Esophagus muscularis mucosa (tissue), 4 donors: Measurements from ENCODE around the gene MYO10. TPM values are rescaled to one million over a fixed set of nuclear protein-coding genes. Genes with fewer than 3 reads are reported as not detected.

Source experiments
- DNase-seq: peaks from one replicate; pipeline ENCODE4 v3.0.0-alpha.2; 2017; ENCODE audit errors: extremely low spot score
- H3K27ac ChIP-seq, 4 donors: fragments of 200-600 bp; sonication (generic); replicated peaks in 1 of 4; 1 replicate in 3 of 4; 2 replicates in 1 of 4; pipeline ENCODE4 v1.5.1; 2016 to 2019; ENCODE audit warnings: mild to moderate bottlenecking in 1 of 4
- H3K27me3 ChIP-seq, 4 donors: fragments of 200-600 bp; sonication (generic); one replicate each; pipeline versions ENCODE4 v1.5.1 to v1.6.0; 2016 to 2019
- H3K36me3 ChIP-seq, 4 donors: fragments of 200-600 bp; sonication (generic); one replicate each; pipeline ENCODE4 v1.5.1; 2016 to 2019
- H3K4me1 ChIP-seq, 4 donors: fragments of 200-600 bp; sonication (generic); one replicate each; pipeline ENCODE4 v1.5.1; 2016 to 2019
- H3K4me3 ChIP-seq, 4 donors: fragments of 200-600 bp; sonication (generic); 1 replicate in 2 of 4; 2 replicates in 2 of 4; pipeline ENCODE4 v1.5.1; 2016 to 2019; ENCODE audit warnings: mild to moderate bottlenecking in 4 of 4, moderate library complexity in 1 of 4
- H3K9me3 ChIP-seq, 4 donors: fragments of 200-600 bp; sonication (generic); 1 replicate in 3 of 4; 2 replicates in 1 of 4; pipeline ENCODE4 v1.5.1; 2016 to 2019
- EP300 ChIP-seq: sonication (generic); formaldehyde crosslinking; IDR thresholded peaks from one replicate; pipeline ENCODE4 v1.6.1; 2017; ENCODE audit warnings: antibody characterized with exemption
- POLR2A ChIP-seq: fragments of 450-650 bp; IDR thresholded peaks from one replicate; pipeline ENCODE4 v1.6.1; 2017; ENCODE audit warnings: antibody characterized with exemption, moderate library complexity, mild to moderate bottlenecking, low read depth
- POLR2AphosphoS5 ChIP-seq, 2 donors: sonication (generic); formaldehyde crosslinking; IDR thresholded peaks; one replicate each; pipeline ENCODE4 v1.6.1; 2017; ENCODE audit warnings: antibody characterized with exemption in 2 of 2
- WGBS: methylation state at CpG from one replicate; pipeline ENCODE4 v1.1.5; 2018; 5-methylcytosine and 5-hydroxymethylcytosine counted together
- intact Hi-C: fragments of 100-400 bp; cut with DNase I; formaldehyde crosslinking; loops from one replicate; pipeline ENCODE4 v1.15.1; 2023
- total RNA-seq, 4 donors: library from RNA; depleted of rRNA; stranded (reverse); fragments of >200 nt; gene quantifications; one replicate each; pipeline versions ENCODE4 v1.1.0 to v1.2.1, GENCODE V29; 2016
- TF ChIP-seq, protein P1 (sequence below), 3 experiments: fragments of 200-600 bp in 2 of 3; fragments of 450-650 bp in 1 of 3; sonication (generic) in 2 of 3; IDR thresholded peaks; one replicate each; pipeline ENCODE4 v1.5.1; 2017 to 2019; ENCODE audit warnings: antibody characterized with exemption in 3 of 3, mild to moderate bottlenecking in 2 of 3, moderate library complexity in 1 of 3

MYO10 gene
- total RNA-seq, 4 donors from 2014 or later, result 7.1 to 9.3 (median 7.8) TPM

DNA sequence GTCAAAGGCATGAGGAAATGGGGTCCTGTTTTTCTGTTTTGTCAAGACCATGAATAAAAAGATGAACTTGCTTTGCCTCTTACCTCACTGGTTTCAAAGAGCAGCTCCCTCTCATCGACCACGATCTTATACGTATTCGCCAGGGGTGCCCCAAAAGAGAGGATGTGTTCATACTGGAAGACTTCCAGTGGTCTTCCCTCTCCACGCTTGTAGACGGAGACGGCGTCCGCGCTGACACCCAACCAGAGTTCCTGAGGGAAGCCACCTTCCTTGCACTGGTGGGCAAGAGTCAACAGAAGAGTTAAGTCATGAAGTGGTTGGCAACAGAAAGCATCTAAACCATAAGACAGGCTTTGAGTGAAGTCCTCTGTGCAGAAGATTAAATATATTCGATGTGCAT is 267.9 kb downstream of the MYO10 start:
- 91% methylated on average over 11 of the region's 11 CpGs for WGBS
- DNase-seq, result peak; percentile 89
- H3K36me3 ChIP-seq, result peaks cover 0 to 22% (median 12%) of the 10 kb centered on the region in 4 donors
- intact Hi-C loops, result loop anchor here (10.0 kb wide), 1 partner anchor 183 kb away; no protein-coding TSS in a partner anchor
- H3K9me3 ChIP-seq, result no peaks in the 10 kb centered on the region
- no peak overlapping the region for H3K27ac ChIP-seq
- H3K4me3 ChIP-seq, result no peak overlapping the region
- H3K27me3 ChIP-seq, result no peaks in the 10 kb centered on the region
- H3K4me1 ChIP-seq, result peaks cover 0 to 6% (median 5%) of the 10 kb centered on the region in 4 donors
- TF ChIP-seq POLR2A (no peak), POLR2AphosphoS5 (IDR thresholded peaks at IDR 0.05) (no peak), EP300 (no peak)
- TF ChIP-seq, protein P1, sequence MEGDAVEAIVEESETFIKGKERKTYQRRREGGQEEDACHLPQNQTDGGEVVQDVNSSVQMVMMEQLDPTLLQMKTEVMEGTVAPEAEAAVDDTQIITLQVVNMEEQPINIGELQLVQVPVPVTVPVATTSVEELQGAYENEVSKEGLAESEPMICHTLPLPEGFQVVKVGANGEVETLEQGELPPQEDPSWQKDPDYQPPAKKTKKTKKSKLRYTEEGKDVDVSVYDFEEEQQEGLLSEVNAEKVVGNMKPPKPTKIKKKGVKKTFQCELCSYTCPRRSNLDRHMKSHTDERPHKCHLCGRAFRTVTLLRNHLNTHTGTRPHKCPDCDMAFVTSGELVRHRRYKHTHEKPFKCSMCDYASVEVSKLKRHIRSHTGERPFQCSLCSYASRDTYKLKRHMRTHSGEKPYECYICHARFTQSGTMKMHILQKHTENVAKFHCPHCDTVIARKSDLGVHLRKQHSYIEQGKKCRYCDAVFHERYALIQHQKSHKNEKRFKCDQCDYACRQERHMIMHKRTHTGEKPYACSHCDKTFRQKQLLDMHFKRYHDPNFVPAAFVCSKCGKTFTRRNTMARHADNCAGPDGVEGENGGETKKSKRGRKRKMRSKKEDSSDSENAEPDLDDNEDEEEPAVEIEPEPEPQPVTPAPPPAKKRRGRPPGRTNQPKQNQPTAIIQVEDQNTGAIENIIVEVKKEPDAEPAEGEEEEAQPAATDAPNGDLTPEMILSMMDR (IDR thresholded peaks at IDR 0.05), result no peak

DNA sequence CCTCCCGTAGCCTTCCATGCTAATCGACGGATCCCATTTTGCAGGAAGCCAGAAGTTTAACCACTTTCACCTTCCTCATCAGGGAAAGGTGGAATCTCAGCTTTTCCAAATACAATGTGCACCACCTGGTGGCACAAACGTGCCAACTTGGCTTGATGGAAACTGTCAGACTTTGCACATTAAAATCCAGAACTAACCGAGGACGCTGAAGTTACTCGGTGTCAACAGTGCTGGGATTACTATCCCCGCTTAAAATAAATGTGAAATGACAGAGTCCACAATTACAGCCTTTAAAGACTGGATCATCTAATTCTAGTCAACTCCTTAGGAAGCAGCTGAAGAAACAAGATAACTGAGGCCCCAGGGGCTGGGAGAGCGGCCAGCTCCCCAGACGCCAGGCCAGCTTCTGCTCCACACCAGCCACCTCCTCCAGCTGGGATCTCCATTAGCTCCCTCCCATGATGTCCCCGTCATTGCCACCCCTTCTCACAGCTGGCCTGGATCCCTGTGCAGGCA is 269.1 kb downstream of the MYO10 start:
- no peak overlapping the region for H3K27ac ChIP-seq
- 62% methylated on average over 11 of the region's 11 CpGs for WGBS
- intact Hi-C loops, result loop anchor here (10.0 kb wide), 1 partner anchor 182 kb away; no protein-coding TSS in a partner anchor
- H3K27me3 ChIP-seq, result no peaks in the 10 kb centered on the region
- TF ChIP-seq POLR2A (no peak), EP300 (no peak), POLR2AphosphoS5 (IDR thresholded peaks at IDR 0.05) (no peak)
- TF ChIP-seq, protein P1 (IDR thresholded peaks at IDR 0.05), result peak in 2 of 3 experiments; percentile 14 to 24
- H3K36me3 ChIP-seq, result peaks cover 0 to 13% (median 9%) of the 10 kb centered on the region in 4 donors
- no peak overlapping the region for H3K4me3 ChIP-seq
- peak; percentile 84 for DNase-seq
- peaks cover 0 to 6% (median 5%) of the 10 kb centered on the region in 4 donors for H3K4me1 ChIP-seq
- H3K9me3 ChIP-seq, result no peaks in the 10 kb centered on the region

DNA sequence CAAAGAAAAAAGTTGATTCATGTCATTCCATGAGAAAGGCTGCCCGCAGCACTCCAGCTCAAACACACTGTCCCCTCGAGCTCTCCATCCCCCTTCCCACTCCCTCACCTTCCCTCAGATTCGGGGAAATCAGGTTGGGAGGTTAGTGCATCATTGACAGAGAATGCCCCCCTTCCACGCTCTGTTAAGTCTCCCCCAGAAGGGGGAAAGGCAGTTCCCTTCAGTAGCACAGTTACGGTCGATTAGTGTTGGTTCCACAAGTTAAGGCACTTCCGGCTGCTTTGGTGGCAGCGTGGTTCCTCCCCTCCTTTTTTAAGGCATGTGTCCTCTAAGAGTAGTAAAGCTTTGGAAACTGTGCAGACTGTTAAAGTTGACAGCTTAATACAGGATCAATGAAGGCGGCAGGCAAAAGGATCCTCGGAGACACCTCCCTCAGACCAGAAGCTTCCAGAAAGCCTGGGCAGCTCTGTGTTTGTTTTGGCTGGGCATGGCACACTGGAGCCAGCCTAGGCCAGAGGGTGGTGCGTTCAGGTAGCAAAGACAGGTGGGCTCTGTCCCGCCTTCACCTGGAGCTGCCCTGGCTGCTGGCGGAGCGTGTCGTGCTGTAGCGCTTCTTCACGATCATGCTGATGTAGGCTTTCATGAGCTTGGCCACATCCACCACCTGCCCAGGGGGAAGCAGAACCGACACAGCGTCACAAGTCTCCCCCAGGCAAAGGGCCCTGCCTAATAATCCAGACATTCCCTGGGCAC is 269.8 kb downstream of the MYO10 start:
- TF ChIP-seq POLR2AphosphoS5 (IDR thresholded peaks at IDR 0.05), result no peak
- no peak for TF ChIP-seq EP300
- TF ChIP-seq, protein P1 (IDR thresholded peaks at IDR 0.05), result no peak
- TF ChIP-seq POLR2A, result no peak
- Histone ChIP-seq H3K4me3 (no peak overlapping the region), H3K27ac (no peak overlapping the region), H3K36me3 (peaks cover 0 to 10% (median 7%) of the 10 kb centered on the region in 4 donors), H3K4me1 (peaks cover 0 to 6% (median 5%) of the 10 kb centered on the region in 4 donors), H3K27me3 (no peaks in the 10 kb centered on the region), H3K9me3 (no peaks in the 10 kb centered on the region)
- no peak for DNase-seq
- 94% methylated on average over 19 of the region's 19 CpGs for WGBS
- intact Hi-C loops, result loop anchor here (10.0 kb wide), 1 partner anchor 182 kb away; no protein-coding TSS in a partner anchor

DNA sequence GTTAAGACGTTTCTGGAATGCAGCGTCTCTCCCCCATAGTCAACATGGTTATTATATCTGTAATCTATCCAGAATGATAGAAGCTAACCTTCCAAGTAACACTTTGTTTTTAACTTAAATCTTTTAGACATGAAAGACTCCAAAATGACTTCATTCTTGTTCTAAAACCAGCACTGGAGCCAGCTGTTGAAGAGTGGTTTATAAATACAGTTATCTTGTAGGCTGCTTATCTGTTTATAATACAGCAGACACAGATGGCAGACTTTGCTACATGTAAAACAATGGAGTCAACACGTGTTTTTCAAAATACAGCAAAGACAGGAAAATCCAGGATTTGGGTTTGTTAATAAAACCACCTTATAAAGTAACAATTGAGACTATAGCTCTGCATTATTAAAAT is 270.5 kb downstream of the MYO10 start:
- Histone ChIP-seq H3K4me3 (no peak overlapping the region), H3K9me3 (no peaks in the 10 kb centered on the region), H3K36me3 (peaks cover 0 to 8% (median 5%) of the 10 kb centered on the region in 4 donors), H3K27ac (no peak overlapping the region), H3K27me3 (no peaks in the 10 kb centered on the region), H3K4me1 (peaks cover 0 to 6% (median 5%) of the 10 kb centered on the region in 4 donors)
- TF ChIP-seq, protein P1 (IDR thresholded peaks at IDR 0.05), result no peak
- TF ChIP-seq EP300 (no peak), POLR2AphosphoS5 (IDR thresholded peaks at IDR 0.05) (no peak), POLR2A (no peak)
- DNase-seq, result no peak
- WGBS, result 53% methylated on average over 3 of the region's 3 CpGs
- intact Hi-C loops, result loop anchor here (10.0 kb wide), 1 partner anchor 181 kb away; no protein-coding TSS in a partner anchor
